NCI-H1092 treated with DMSO at 0.1 percent for 48 hours (cell line): ENCODE results near the gene SPON1.
"Not testable (repeated sequence)": the region's sequence is repeated elsewhere in the genome, so short reads cannot be mapped to it uniquely, and the experiment has no call there.

ENCODE experiments used
- DNase-seq: peaks from one replicate; lab custom pipeline; 2025; lab: John Stamatoyannopoulos, UW

The SPON1 gene

DNA sequence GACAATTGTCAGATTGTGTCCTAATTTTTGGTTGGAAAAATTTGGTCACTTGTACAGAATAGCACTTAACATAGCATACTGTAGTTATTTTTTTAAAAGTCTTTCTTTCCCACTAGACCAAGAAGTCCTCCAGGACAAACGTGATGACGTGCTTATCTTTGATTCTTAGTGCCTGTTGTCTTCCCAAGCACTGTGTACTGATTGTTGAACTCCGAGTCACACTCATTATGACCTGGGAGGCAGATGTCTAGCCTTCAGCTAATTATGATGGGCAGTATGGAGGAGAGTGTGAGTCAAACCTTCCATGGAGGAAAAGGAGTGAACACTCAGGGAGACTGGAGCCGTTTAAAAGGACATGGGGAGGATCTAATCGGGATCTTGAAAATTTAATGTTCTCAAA, 119.8 kb downstream of the SPON1 start:
- DNase-seq = no peak

DNA sequence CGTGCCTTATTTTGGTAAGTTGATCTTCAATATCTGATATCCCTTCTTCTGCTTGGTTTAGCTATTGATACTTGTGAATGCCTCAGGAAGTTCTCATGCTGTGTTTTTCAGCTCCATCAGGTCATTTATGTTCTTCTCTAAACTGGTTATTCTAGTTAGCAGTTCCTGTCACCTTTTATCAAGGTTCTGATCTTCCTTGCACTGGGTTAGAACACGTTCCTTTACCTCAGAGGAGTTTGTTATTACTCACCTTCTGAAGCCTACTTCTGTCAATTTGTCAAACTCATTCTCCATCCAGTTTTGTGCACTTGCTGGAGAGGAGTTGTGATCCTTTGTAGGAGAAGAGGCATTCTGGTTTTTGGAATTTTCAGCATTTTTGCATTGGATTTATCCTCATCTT, 126.3 kb downstream of the SPON1 start:
- not testable (repeated sequence) for DNase-seq

DNA sequence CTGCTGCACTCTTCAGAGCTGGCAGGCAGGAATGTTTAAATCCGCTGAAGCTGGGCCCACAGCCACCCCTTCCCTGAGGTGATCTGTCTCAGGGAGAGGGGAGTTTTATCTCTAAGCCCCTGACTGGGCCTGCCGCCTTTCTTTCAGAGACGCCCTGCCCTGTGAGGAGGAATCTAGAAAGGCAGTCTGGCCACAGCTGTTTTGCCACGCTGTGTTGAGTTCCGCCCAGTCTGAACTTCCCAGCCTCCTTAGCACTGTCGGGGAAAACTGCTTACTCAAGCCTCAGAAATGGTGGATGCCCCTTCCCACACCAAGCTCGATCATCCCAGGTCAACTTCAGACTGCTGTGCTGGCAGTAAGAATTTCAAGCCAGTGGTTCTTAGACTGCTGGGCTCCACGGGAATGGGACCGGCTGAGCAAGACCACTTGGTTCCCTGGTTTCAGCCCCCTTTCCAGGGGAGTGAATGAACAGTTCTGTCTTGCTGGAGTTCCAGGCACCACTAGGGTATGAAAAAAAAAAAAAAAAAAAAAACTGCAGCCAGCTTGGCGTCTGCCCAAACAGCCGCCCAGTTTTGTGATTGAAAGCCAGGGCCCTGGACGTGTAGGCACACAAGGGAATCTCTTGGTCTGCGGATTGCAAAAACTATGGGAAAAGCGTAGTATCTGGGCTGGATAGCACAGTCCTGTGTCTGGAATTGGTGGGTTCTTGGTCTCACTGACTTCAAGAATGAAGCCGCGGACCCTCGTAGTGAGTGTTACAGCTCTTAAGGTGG, 127.4 kb downstream of the SPON1 start:
- no peak for DNase-seq

DNA sequence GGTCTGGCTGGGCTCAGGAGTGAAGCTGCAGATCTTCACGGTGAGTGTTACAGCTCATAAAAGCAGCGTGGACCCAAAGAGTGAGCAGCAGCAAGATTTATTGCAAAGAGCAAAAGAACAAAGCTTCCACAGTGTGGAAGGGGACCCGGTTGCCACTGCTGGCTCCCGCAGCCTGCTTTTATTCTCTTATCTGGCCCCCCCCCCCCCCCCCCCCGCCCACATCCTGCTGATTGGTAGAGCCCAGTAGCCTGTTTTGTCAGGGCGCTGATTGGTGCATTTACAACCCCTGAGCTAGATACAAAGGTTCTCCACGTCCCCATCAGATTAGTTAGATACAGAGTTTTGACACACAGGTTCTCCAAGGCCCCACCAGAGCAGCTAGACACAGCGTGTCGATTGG, 128.1 kb downstream of the SPON1 start:
- not testable (repeated sequence) for DNase-seq

DNA sequence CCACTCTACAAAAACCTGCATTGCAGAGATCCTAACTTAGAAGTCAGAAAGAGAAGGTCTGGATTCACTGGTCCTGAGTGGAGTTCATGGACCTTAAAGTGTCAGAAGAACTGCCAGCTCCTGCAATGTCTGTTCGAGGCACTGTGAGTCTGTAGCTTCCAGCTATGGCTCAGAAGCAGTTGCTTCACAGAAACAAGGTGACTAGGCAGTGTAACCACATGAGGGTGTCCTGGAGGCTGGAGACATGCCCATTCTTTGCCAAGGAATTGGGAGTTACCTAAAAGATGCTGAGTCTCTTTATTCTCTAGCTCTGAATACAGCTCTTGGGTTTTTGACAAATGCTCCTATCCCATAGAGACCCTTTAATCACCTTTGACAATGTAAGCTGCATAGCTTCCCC, 130.5 kb downstream of the SPON1 start:
- no peak for DNase-seq

DNA sequence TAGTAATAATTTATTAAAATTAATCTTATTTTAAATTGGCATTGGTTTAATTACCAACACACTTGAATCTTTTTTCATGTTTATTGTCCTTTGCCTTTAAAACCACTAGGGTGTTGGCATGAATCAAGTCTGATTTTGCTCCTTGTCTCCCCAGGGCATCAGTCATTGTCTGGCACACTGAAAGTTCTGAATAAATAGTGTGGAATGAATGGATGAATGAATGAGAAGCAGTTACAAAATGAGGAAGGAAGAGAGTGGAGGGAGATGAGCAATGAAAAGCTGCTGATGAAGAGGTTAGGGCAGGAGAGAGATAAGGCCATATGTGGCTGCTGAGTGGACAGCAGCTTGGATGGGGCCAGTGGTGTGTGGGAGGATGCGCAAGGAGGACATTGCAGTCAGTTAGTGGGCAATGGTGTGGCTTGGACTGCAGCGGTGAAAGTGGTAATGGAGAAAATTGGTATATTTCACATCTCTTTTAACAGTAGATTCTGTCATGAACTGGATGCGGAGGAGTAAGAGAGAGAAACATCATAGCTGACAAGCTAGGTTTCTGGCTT, 132.0 kb downstream of the SPON1 start:
- no peak for DNase-seq

DNA sequence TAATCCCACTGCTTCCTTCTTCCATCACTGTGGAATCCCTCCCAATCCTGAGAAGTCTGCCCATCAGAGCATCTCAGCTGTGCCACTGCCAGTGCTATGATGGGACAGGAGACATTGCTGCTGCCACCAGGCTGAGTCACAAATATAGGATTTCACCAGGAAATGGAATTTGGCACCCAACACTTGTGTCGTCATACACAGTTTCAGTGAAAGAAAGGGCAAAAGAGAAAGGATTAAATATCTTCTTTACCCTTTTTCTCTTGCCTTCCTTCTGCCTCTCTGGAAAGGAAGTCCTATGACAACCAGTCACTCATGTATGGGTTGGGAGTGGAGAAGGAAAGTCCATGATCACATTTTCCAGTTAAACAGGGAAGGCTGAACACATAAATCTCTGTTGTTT, 133.4 kb downstream of the SPON1 start:
- no peak for DNase-seq

DNA sequence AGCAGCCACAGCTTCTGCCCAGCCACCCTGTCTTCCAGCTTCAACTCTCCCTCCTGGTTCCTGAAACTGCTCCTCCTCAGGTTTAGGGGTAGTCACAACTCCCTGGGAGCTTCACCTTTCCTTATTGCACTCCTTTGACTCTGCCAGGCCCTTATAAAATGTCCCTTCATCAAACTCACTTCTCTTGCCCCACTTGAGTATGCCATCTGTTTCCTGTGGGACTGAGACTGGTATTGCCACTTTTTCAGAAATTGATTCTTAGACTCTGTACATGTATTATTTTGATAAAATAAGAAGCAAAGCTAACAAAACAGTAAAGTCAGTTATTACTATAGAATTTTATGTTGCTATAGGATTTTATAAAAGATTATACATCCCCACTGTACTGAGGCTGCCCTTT, 134.1 kb downstream of the SPON1 start:
- DNase-seq = no peak

DNA sequence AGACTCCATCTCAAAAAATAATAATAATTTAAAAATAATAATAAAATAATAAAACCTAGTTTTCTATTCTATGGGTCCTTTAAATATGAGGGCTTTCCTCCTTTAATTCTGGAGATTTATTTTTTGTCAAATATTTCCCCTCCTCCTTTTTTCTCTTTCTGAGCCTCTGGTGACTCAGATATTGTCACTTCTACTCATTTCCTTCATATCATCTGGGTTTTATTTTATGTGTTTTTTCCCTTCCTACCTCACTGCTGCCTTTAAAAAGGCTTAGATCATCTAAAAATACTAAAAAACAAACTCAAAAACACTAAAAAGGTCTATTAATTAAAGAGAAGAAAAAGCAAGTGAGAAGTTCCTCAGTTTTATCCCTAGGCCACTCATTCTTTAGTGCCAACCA, 138.9 kb downstream of the SPON1 start:
- no peak for DNase-seq

DNA sequence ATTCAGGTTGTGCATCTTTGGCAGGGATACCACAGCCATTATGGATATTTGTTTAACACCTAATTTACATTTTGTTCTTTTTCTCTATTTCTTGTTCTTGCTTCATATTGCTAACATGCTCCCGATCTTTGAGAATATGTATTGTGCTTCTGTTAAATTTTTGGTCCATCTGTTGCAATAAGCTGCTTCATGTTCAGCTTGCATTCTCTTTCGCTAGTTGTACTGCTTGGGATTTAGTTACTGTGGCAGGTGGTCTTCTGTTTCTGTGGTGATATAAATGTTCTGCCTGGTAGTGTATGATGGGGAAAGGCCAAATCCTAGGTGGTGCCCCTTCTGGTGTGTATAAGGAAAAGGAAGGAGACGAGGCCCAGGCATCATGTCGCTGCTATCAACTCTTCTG, 140.2 kb downstream of the SPON1 start:
- DNase-seq = no peak

DNA sequence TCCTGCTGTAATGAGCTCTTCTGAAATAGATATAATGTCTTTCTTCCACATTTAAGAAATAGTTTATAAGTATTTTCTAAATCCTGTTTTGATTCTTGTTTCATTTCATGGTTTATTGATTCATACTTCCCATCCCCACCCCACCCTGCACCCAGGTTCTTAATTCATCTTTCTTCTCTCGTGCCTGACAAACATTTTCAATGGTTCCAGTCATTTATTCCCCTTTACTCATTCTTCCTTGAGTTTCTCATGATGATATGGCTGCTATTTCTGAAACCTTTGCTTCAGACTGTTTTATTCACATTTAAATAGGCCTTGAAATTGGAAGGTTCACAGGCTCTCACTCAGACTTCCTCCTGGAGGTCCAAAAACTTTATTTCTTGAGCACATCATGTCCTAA, 142.9 kb downstream of the SPON1 start:
- no peak for DNase-seq

DNA sequence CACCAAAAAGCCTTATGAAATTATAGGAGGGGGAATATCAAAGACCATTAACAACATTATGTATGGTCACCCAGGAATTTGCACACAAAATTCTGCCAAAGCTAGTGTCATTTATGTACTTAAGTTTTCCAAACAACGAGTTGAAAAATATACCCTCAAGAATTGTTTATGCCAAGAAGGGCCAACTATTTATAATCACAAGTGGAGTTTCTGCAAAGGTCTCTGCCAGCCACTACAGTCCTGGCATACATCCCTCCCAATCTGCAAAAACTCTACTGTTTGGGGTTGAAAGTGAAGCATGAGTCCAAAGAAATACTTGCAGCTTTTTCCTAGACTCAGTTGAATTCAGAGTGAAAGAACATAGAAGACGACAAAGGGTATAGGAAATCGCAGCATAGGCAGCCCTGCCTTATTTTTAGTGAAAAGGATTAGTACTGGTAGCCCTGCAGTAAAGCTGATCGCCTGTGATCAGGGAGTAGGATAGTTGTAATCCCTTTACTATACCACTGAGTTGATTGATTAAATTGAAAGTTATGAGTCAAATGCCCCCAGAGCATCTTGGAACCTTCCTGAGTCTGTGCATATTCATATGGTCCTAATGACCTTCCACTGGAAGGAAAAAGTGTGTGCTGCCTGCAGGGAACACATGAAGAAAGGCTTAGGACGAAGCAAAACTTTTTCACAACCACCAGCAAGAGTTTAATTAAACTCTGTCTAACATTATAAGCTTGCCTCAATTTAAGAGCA, 144.0 kb downstream of the SPON1 start:
- DNase-seq = no peak

DNA sequence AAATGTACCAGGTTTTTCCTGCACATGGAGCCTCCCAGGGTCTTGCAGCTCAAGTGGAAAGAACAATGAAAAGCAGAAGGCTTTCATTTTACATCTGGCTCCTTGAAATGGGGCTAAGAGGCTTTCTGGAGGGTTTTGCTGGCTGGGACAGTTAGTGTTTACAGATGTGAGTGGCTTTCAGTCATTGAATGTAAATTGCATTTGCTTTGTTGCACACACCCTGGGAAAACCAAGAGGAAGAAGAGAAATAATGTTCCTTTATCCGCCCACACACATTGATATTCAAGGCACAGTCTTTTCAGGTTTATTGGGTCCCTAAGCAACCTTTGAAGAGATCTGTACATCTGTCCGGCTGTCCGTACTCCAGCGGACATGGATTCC, 144.5 kb downstream of the SPON1 start:
- no peak for DNase-seq

DNA sequence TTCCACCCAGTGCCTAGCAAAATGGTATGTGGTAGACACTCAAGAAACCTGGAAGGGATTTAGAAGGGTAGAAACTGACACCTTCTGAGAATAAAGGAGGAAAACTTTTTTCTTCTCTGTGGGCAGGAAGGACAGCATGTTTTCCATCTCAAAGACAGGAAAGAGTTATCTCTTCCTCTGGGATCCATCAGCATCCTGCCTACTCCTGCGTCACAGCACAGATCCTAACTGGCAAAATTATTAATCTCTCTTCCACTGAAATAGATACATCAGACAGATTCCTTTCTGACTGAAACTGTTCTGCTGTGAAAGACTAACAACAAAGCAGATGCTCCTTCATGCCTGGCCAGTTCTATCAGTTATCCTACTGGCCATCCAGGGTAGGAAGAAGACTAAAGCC, 147.2 kb downstream of the SPON1 start:
- DNase-seq = no peak

DNA sequence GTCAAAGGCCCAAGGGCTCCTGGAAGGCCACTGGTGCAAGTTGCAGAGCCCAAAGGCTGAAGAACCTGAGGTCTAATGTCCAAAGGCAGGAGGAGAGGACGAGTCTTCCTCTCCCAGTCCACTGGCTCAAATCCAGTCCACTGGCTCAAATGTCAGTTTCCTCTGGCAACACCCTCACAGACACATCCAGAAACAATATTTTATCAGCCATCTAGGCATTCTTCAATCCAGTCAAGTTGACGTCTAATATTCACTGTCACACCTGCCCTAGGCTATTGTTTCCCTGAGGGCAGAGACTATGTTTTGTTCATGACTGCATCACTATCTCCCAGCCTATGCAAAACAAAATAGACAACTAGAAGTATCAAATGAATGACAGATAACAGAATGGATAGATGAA, 148.1 kb downstream of the SPON1 start:
- DNase-seq = no peak

DNA sequence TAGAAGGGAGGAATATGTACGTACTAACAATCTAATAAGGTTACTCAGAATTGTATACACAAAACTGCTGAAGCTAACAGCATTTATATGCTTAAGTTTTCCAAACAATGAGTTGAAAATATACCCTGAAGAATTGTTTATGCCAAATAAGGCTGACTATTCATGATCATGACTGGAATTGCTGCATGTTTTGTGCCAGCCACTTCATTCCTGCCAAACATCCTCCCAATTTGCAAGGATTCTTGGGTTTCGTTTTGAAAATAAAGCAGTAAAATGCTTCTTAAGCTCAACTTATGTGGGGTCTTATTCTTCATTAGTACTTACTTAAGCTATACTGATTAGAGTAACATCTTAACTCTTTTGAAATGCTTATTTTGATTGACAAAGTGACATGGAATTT, 149.0 kb downstream of the SPON1 start:
- no peak for DNase-seq

DNA sequence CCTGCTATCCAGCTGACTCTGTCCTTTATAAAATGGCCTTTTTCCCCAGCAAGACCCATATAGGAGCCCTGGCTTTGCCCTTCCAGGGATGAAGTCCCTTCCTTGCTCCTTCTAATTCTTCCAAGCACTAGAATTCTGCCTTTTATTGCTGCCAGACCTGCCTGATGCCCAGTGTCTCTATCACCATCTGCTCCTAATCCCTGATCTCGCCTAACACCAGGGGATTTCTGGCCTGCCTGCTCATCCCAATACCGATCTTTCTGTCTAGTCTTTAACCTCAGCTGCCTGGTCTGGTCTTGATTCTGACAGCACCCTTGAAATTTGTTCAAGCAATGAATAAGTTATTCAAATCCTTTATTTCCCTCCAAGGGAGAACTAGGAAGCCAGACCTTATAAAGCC, 150.2 kb downstream of the SPON1 start:
- no peak for DNase-seq

DNA sequence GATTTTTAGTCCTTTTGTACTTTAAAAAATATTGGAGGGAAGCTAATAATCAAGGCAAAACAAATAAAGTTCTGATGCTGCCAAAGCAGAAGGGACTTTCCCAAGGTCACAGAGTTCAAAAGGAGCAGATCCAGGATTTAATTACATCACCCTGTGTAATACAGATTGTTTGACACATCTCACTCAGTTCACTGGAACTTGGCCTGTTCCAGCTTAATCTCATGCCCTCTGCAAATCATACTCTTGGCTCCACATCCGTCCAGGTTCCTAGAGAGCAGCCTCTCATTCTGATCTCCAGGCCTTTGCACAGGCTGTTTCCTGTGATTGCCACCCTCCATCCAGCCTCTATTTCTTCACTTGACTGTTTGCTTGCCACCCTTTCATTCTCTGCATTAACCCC, 151.7 kb downstream of the SPON1 start:
- DNase-seq = no peak

DNA sequence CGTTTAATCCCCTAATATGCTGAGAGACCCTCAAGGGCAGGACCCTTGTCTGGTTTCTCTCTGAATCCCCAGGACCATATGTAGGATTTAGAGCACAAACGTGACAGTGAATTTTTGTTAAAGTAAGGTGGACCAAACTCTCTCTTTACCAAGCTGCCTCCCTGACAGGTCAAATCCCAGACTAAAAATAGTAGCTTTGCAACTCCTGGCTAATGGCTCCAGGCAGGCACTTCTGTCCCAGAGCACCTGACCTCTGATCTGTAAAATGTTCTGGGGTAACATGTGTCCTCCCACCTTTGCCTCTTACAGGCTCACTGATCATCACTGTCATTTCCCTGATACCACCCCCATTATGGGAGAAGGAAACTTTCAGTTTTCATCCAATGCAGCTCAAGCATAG, 152.3 kb downstream of the SPON1 start:
- no peak for DNase-seq

DNA sequence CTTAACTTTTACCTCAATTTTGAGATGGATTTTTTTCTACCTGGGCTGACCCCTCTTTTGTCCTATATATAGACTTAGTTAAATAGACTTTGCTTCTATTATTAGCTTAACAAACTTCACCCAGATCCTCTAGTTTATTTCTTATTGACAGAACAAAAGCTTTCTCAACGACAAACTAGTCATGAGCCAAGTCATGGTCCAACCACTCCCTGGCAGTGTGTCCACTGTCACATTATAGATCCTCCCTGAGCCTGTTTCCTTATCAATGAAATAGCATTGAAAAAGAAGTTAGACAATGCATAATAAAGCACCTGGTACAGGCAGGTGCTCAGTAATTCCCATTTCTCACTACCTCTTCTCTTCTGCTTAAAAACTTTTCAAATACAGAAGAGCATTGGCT, 155.1 kb downstream of the SPON1 start:
- DNase-seq = no peak

DNA sequence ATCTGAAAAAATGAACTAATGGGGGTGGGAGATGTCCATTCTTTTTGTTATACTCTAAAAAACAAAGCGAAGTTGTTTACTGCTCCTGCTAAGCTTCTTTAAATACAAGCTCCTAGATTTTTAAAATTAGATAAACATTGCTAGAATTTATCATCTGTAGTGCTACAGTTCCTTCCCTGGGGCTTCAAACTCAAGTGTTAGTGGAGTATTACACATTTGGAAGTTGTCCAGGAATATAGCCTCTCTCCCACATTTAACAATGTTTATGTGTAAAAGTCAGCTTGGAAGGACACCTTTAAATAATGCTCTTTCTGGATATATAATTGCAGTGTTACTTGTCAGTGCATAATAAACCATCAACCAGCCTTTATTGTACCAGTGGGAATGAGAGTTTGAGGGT, 155.5 kb downstream of the SPON1 start:
- peak; percentile 54 for DNase-seq

DNA sequence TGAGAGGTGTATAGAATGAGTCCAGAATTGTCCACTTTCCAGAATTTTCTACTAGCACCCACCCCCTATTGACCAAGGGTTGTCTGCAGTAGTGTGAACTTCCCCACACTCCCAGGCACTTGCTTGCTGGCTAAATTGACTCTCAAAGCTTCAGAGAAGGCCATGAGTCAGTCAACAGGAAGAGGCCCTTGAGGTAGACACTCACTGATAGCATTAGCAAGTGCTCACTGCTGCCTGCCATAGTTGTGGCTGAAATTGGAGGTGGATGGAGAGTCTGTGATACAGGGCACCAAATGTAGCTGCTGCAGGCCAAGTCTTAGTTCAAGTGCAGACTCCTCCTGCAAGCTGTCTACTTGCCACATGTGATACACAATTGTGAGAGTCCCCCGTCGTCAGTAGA, 156.8 kb downstream of the SPON1 start:
- no peak for DNase-seq

DNA sequence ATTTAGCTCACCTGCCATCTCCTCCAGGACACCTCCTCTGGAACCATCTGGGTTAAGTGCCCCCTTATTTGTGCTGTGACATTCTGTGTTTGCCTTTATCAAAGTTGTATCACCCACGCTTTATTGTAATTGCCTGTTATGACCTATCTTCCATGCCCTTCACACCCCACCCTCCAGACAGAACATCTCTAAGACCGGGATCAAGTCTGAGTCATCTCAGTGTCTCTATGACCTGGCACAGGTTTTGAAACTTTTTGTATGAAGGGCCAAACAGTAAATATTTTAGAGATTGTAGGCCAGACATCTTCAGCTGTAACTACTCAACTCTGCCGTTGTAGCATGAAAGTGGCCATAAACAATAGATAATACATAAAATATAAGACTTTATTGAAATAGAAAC, 161.8 kb downstream of the SPON1 start:
- no peak for DNase-seq

DNA sequence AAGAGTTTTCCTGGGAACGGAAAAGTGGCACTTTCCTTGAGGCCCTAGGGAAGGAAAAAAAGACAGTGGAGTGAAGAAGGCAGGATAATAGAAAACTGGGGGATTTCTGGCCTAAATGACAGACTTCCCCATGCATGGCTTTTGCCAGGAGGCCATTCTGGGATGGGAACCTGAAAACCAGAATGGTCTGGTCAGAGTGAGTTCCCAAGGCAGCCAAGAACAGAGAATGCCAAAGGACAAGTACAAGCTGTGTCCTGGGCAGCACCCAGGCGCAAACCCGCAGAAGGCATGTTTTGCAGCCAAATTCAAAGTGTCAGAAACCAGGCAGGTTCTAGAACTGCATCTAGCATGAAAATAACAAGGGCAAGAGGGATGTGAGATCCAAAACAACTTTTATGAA, 162.4 kb downstream of the SPON1 start:
- no peak for DNase-seq
